Stimulated activated CD8-positive, alpha-beta memory T cell treated with anti-CD3 and anti-CD28 coated beads, Interleukin-2, amount 100 ng/mL, for 48 hours (primary cell): ENCODE data around the gene SLU7.

Experiments
- DNase-seq, 2 donors: peaks; one replicate each; pipeline ENCODE4 v3.0.0-alpha.2; 2020; ENCODE audit warnings: low read depth in 2 of 2

SLU7 gene

DNA sequence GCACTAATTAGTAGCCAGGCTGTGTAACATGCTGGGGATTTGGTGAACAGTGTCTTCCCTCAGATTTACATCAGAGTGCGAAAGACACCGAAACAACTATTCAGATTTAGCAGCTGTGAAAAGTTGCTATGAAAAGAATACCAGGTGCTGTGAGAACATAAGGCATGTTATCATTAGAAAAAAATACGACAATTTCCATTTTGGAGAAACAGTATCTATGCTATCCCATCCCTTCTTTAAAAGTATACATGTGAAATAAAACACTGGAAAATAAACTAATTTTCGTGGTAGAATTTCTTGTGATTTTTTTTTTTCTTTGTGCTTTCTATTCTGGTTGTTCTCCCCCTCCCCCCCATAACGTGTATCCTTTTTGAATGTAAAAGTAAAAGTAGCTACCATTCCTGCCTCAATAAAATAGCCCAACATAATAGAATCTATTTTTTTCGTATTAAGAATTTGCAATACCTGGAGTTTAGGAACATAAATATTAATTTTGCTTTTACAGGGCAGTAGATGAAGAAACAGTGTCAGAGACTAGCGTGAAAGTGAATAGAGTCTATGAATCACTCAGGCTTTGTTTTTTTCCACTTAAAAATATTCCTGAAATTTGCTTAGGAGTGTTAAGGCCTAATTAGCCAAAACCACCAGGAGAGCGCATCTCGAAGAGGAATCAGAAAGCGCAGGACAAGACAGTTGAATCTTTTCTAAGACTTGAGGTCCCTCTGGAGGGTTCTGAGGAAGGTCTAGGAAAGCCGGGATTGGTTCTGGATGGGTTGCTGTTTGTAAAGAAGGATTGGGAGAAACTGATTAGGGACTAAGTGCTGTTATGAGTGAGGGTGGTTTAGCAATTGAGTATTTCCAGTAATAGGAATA lies 813 bp upstream of the SLU7 start:
- DNase-seq, result no peak

DNA sequence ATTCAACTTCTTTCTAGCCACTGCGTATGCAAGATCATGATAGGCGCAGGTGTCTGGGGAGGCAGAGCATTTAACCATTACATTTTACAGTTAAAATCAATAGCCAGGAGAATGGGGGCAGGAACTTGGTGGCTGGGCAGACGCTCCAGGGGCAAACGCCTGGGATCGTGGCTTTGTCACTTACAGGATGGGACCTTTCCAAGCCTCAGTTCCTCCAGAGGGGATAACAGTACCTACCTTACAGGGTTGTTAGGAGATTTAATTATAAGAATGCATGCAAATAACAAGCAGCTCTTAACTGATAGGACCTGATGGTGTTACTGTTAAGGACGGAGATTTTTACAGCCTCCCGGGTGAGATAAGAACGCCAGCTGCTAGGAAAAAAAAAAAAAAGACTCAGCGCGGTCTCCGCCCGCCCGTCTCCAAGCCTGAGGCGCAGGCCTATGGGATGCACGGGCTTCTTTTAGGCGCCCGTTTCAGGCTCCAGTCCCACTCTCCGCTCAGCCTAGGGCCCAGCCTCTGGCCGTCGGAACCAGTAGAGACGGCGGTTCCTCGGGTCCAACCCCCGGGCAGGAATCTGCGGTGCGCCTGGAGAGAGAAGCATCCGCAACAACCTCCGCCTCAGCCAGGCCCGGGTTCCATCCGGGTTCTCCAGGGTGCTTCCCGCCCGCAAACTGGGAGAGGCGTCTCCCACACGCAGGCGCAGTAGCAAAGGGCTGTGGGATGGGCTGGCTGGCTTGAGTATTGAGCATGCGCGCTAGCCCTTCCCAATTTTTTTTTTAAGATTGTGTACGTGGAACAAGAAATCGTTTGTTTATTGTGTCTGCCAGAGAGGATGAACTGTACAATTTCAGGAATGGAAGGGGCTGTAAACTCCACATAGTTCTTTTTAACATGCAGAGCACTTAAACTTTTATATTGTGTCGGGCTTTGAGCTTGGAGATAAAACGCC lies 19.2 kb downstream of the SLU7 start, which contains the start of gene FAM200C:
FAM200C (minus strand) TSS at position 653 of the 952 bp plus-strand sequence. CDS start 4,564 bp downstream, outside the sequence.
- peak; percentile 65 to 66 for DNase-seq

DNA sequence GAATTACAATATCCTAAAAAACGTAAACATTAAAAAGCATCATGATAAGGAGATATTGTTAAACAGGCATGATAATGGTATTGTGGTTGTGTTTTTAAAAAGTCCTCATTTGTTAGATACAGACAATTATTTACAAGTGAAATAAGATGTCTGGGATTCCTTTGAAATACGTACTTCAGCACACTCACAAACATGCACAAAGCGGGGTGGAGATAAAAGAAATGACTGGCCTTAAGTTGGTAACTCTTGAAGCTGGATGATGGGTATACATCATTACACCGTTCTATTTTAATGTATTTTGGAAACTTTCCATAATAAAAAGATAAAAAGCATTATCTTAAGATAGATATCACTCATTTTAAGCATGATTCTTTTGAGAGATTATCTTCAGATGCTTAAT lies 20.1 kb downstream of the SLU7 start:
- no peak for DNase-seq

DNA sequence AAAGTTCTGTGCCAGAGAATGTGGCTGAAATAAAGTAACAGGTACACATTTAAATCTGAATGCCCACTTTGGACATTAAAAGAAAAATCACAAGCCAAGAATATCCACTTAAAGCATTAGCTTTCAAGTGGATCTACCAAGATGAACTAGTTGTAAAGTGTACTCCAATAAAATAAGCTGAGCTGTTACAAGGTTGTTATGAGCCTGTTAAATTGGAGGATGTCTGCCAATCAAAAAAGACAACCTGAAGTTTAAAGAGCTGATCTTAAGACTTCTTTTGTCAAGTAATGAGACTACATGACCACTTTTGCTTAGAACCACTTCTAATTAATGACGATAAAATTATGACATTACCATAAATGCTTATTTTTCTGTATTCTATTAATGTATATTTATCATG lies 21.4 kb downstream of the SLU7 start:
- DNase-seq, result no peak

- no peak for DNase-seq
These were observed 23.8 kb downstream of the SLU7 start for GRCh38 chr5:160395111-160395510.

- DNase-seq, result no peak
These were observed 27.8 kb downstream of the SLU7 start for GRCh38 chr5:160390787-160391696.

- no peak for DNase-seq
These were observed 31.4 kb downstream of the SLU7 start for GRCh38 chr5:160387445-160387844.

GRCh38 chr5:160385496-160385895 lies 33.4 kb downstream of the SLU7 start:
- no peak for DNase-seq

DNA sequence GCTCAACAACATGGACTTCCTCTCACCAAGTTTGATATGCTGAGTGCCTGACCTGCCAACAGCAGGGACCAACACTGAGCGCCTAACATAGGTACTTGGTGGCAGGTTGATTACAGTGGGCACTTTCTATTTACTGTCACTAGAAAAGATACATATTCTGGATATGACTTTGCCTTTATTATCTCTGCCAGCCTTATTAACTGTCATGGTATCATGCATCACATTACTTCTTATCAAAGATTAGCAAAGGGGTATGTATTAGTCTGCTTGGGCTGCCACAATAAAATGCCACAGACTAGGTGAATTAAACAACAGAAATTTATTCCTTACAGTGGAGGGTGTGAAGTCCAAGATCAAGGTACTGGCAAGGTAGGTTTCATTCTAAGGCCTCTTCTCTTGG lies 34.2 kb downstream of the SLU7 start:
- DNase-seq, result no peak

GRCh38 chr5:160382346-160382745 lies 36.5 kb downstream of the SLU7 start:
- no peak for DNase-seq

GRCh38 chr5:160380041-160380440 lies 38.8 kb downstream of the SLU7 start:
- DNase-seq, result no peak

DNA sequence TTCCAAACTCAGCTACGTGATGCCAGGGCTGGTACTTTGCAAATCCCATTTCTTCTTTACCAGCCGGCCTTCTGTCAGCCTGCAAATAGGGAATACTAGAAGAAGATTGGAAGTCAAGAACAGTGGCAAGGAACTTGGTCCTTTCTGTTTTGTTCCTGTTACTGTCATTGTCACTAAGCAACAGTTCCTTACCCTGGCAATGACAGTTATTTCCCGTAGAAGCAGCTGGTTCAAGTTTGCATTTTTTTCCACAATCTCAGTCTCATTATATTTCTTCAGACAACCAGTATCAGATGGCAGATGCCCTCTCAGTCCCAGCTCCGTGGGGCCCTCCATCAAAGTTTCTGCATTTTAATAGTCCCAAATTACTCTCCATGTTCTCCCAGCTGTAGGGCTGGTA lies 39.4 kb downstream of the SLU7 start:
- DNase-seq, result no peak

GRCh38 chr5:160378330-160378729 lies 40.6 kb downstream of the SLU7 start:
- DNase-seq, result no peak

- no peak for DNase-seq
These were observed 41.2 kb downstream of the SLU7 start for GRCh38 chr5:160377651-160378050.

DNA sequence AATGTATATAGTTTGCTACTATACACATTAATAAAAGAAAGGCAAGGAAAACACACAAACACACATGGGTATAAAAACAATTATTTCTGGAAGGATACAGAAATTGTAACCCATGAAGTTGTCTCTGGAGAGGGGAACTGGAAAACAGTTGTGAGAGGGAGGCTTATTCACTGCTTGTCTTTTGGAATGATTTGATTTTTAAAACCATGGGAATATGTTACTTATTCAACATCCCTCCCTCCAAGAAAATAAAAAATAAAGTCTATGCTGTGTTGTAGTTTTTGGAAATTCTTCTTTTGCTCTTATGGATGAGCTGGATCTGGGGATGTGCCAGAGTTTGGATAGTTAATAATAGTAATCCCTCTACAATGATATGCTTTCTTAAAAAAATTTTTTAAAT lies 42.5 kb downstream of the SLU7 start:
- no peak for DNase-seq

- no peak for DNase-seq
These were observed 43.2 kb downstream of the SLU7 start for GRCh38 chr5:160375701-160376100.

DNA sequence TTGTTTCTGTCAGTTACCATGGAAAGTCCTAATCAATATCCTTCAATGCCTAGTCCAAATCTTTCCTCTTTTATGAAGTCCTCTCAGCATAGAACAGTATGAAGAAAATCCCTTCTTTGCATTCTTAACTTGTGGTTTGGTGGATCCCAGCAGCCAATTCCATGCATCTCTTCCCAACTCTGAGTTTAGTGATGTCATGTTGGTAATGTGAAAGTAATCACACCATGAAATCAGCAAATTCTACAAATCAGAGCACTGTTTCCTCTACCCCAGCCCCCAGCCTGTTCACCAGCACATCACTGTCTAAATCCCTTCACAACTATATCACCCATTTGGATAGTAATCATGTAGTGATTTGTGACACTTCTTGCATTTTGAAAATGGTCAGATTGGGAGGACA lies 43.7 kb downstream of the SLU7 start:
- DNase-seq, result no peak

GRCh38 chr5:160371294-160371693 lies 47.6 kb downstream of the SLU7 start:
- DNase-seq, result no peak

DNA sequence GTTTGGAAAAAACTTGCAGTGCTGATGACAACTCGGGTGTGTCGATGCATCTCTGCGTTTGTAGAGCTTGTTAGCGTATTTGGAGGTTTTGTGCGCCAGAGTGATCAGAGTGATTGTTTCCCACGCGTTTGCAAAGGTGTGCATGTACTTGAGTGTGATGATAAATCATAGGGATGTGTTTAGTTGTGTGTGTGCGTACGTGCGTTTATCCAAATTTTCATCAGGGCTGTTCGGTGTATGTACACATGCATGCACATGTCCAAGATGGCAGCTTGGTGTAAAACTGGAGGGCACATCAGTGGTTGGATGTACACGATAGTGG lies 48.2 kb downstream of the SLU7 start:
- DNase-seq, result no peak

GRCh38 chr5:160369990-160370712 lies 48.7 kb downstream of the SLU7 start, which contains the start of gene C1QTNF2:
C1QTNF2 (minus strand) TSS chr5:160370626; CDS start chr5:160355011, 15,615 bp downstream.
- DNase-seq, result peak in 1 of 2 donors; percentile 5

- DNase-seq, result no peak
These were observed 51.0 kb downstream of the SLU7 start for GRCh38 chr5:160367885-160368284.
